ENCODE data around the gene ASGR2. TPM values are rescaled to one million over a fixed set of nuclear protein-coding genes. Genes with fewer than 3 reads are reported as not detected.

ASGR2 gene
- total RNA-seq, 1 experiment from 2014 or later, result not detected

DNA sequence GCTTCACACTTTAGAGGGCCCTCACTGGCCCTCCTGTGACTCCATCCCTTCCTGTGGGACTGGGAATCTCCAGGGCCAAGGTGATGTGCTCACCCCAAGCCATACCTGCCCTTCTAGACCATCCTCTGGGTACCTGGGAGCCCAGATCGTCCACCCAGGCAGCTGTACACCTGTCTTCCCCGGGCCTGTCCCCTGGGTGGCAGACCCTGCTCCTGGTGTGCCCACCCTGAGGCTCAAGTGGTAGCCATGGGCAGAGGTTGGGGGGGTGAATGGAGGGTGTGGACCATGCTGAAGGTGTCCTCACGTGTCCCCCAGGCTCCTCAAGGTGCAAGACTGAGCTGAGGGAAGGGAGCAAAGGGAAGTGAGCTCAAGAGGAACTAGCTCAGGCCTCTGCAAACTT, 43.9 kb downstream of the ASGR2 start:
- BruUV-seq (replicated peaks), result no TSS peak
- CTCF ChIA-PET, result no interaction called here
- H3K9me2 ChIP-seq (replicated peaks; ENCODE audit: low read length), result no peaks in the 10 kb centered on the region
- no peak overlapping the region for H3K4me2 ChIP-seq (ENCODE audit: low read length)
- no peaks in the 10 kb centered on the region for H3K9me3 ChIP-seq (ENCODE audit: low read length)
- no peak overlapping the region for H3K9ac ChIP-seq (ENCODE audit: low read length)
- no peak overlapping the region for H2AFZ ChIP-seq (ENCODE audit: low read length)
- H3K36me3 ChIP-seq (ENCODE audit: low read depth, low read length), result no peaks in the 10 kb centered on the region
- TF ChIP-seq EZH2phosphoT487 (IDR thresholded peaks at IDR 0.05; ENCODE audit: borderline replicate concordance, low read length), result no peak
- TF ChIP-seq, protein P1, sequence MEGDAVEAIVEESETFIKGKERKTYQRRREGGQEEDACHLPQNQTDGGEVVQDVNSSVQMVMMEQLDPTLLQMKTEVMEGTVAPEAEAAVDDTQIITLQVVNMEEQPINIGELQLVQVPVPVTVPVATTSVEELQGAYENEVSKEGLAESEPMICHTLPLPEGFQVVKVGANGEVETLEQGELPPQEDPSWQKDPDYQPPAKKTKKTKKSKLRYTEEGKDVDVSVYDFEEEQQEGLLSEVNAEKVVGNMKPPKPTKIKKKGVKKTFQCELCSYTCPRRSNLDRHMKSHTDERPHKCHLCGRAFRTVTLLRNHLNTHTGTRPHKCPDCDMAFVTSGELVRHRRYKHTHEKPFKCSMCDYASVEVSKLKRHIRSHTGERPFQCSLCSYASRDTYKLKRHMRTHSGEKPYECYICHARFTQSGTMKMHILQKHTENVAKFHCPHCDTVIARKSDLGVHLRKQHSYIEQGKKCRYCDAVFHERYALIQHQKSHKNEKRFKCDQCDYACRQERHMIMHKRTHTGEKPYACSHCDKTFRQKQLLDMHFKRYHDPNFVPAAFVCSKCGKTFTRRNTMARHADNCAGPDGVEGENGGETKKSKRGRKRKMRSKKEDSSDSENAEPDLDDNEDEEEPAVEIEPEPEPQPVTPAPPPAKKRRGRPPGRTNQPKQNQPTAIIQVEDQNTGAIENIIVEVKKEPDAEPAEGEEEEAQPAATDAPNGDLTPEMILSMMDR (conservative IDR thresholded peaks at IDR 0.05; ENCODE audit: low read depth, low read length), result no peak
- TF ChIP-seq EZH2 (IDR thresholded peaks at IDR 0.05; ENCODE audit: low read length, unreplicated experiment), result no peak
- ATAC-seq (no peak), DNase-seq (no peak)
- H3K27ac ChIP-seq (ENCODE audit: low read length), result no peak overlapping the region
- POLR2A ChIA-PET (ENCODE audit: unreplicated experiment), result no interaction called here
- no peaks in the 10 kb centered on the region for H3K4me1 ChIP-seq (ENCODE audit: insufficient read depth, low read length)
- H3K4me3 ChIP-seq (ENCODE audit: low read length), result no peak overlapping the region
- intact Hi-C loops (cut with micrococcal nuclease), result no loop called here
- H3K79me2 ChIP-seq (ENCODE audit: low read length), result no peaks in the 10 kb centered on the region
- no peaks in the 10 kb centered on the region for H3F3A ChIP-seq (ENCODE audit: low read length, unreplicated experiment)
- H4K20me1 ChIP-seq (ENCODE audit: low read length), result no peaks in the 10 kb centered on the region
- no peaks in the 10 kb centered on the region for H3K27me3 ChIP-seq (ENCODE audit: low read length)

DNA sequence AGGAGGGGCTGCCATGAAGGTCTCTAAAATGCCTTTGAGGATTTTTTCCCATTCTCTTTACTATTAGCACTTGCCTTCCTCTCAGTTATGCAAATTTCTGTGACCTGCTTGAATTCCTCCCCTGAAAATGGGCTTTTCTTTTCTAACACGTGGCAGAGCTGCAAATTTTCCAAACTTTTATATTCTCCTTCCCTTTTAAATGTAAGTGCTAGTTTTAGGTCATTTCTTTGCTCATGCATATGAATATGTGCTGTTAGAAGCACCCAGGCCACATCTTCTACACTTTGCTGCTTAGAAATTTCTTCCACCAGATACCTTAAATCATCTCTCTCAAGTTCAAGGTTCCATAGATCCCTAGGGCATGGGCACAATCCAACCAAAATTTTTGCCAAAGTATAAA, 46.4 kb downstream of the ASGR2 start:
- no peak overlapping the region for H3K4me2 ChIP-seq (ENCODE audit: low read length)
- H3K36me3 ChIP-seq (ENCODE audit: low read depth, low read length), result no peaks in the 10 kb centered on the region
- no TSS peak for BruUV-seq (replicated peaks)
- ChIA-PET POLR2A (ENCODE audit: unreplicated experiment) (no interaction called here), CTCF (no interaction called here)
- H2AFZ ChIP-seq (ENCODE audit: low read length), result no peak overlapping the region
- H3K27me3 ChIP-seq (ENCODE audit: low read length), result no peaks in the 10 kb centered on the region
- DNase-seq (no peak), ATAC-seq (no peak)
- TF ChIP-seq EZH2 (IDR thresholded peaks at IDR 0.05; ENCODE audit: low read length, unreplicated experiment) (no peak), EZH2phosphoT487 (IDR thresholded peaks at IDR 0.05; ENCODE audit: borderline replicate concordance, low read length) (no peak)
- TF ChIP-seq, protein P1 (conservative IDR thresholded peaks at IDR 0.05; ENCODE audit: low read depth, low read length), result no peak
- no peak overlapping the region for H3K4me3 ChIP-seq (ENCODE audit: low read length)
- no peaks in the 10 kb centered on the region for H3K9me3 ChIP-seq (ENCODE audit: low read length)
- no peak overlapping the region for H3K9ac ChIP-seq (ENCODE audit: low read length)
- H3K27ac ChIP-seq (ENCODE audit: low read length), result no peak overlapping the region
- intact Hi-C loops (cut with micrococcal nuclease), result no loop called here
- H4K20me1 ChIP-seq (ENCODE audit: low read length), result no peaks in the 10 kb centered on the region
- H3K79me2 ChIP-seq (ENCODE audit: low read length), result no peaks in the 10 kb centered on the region
- H3K9me2 ChIP-seq (replicated peaks; ENCODE audit: low read length), result no peaks in the 10 kb centered on the region
- no peaks in the 10 kb centered on the region for H3F3A ChIP-seq (ENCODE audit: low read length, unreplicated experiment)
- H3K4me1 ChIP-seq (ENCODE audit: insufficient read depth, low read length), result peaks cover 4% of the 10 kb centered on the region; the same call in 1 of the 2 replicates

DNA sequence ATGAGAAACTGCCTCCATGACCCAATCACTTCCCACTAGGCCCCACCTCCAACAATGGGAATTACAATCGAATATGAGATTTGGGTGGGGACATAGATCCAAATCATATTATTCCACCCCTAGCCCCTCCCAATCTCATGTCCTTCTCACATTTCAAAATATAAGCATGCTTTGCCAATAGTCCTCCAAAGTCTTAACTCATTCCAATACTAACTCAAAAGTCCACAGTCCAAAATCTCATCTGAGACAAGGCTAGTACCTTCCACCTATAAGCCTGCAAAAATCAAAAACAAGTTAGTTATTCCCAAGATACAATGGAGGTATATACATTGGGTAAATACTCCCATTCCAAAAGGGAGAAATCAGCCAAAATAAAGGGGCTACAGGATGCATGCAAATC, 47.4 kb downstream of the ASGR2 start:
- Histone ChIP-seq H3K4me3 (ENCODE audit: low read length) (no peak overlapping the region), H3F3A (ENCODE audit: low read length, unreplicated experiment) (no peaks in the 10 kb centered on the region), H3K4me2 (ENCODE audit: low read length) (no peak overlapping the region), H3K9ac (ENCODE audit: low read length) (no peak overlapping the region), H2AFZ (ENCODE audit: low read length) (no peak overlapping the region), H3K79me2 (ENCODE audit: low read length) (no peaks in the 10 kb centered on the region), H3K27ac (ENCODE audit: low read length) (no peak overlapping the region), H3K9me2 (replicated peaks; ENCODE audit: low read length) (no peaks in the 10 kb centered on the region), H4K20me1 (ENCODE audit: low read length) (no peaks in the 10 kb centered on the region), H3K27me3 (ENCODE audit: low read length) (no peaks in the 10 kb centered on the region), H3K36me3 (ENCODE audit: low read depth, low read length) (no peaks in the 10 kb centered on the region), H3K4me1 (ENCODE audit: insufficient read depth, low read length) (peaks cover 6% of the 10 kb centered on the region; the same call in 1 of the 2 replicates), H3K9me3 (ENCODE audit: low read length) (no peaks in the 10 kb centered on the region)
- TF ChIP-seq, protein P1 (conservative IDR thresholded peaks at IDR 0.05; ENCODE audit: low read depth, low read length), result no peak
- TF ChIP-seq EZH2phosphoT487 (IDR thresholded peaks at IDR 0.05; ENCODE audit: borderline replicate concordance, low read length) (no peak), EZH2 (IDR thresholded peaks at IDR 0.05; ENCODE audit: low read length, unreplicated experiment) (no peak)
- POLR2A ChIA-PET (ENCODE audit: unreplicated experiment), result interaction anchor here (0.6 kb wide), 1 partner anchor 74 kb away, joined by 7 read pairs; no protein-coding TSS in a partner anchor
- DNase-seq (no peak), ATAC-seq (no peak)
- intact Hi-C loops (cut with micrococcal nuclease), result no loop called here
- CTCF ChIA-PET, result no interaction called here
- no TSS peak for BruUV-seq (replicated peaks)

Measured in PC-3 (cell line).